Keratinocyte (primary cell): Measurements from ENCODE around the gene KCNJ12.

ENCODE experiments used
- EZH2 ChIP-seq: IDR thresholded peaks from one replicate; pipeline ENCODE4 v1.6.1; 2012; ENCODE audit warnings: inconsistent platforms, mild to moderate bottlenecking, low read length, moderate library complexity
- TF ChIP-seq, protein P1 (sequence below), 3 experiments: IDR thresholded peaks in 1 of 3; conservative IDR thresholded peaks in 1 of 3; optimal IDR thresholded peaks in 1 of 3; 2 replicates in 2 of 3; 3 replicates in 1 of 3; pipeline versions ENCODE3 to v1.5.1; 2011; ENCODE audit warnings: low read length in 3 of 3, mild to moderate bottlenecking in 3 of 3, moderate library complexity in 2 of 3, control low read depth in 1 of 3, inconsistent platforms in 1 of 3; ENCODE audit not compliant: insufficient read depth in 2 of 3; ENCODE audit errors: extremely low read depth in 1 of 3

DNA sequence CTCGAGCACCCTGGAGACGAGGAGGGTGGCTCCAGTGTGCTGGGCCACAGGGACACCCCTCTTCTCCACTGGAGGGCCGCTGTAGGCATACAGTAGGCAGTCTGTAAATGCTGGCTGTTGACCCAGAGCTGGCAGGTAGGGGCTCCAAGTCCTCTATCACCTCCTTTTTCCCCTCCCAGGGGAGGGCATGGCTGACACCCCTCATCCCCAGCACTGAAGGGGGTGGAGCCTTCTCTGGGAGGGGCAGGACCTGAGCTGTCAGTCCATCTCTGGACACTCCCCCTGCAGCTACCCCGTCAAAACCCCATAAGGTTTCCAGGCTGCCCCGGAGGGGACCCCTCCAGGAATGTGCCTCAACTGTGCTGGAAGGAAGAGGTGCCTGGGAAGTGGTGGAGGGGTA, 2.4 kb downstream of the KCNJ12 start:
- TF ChIP-seq, protein P1, sequence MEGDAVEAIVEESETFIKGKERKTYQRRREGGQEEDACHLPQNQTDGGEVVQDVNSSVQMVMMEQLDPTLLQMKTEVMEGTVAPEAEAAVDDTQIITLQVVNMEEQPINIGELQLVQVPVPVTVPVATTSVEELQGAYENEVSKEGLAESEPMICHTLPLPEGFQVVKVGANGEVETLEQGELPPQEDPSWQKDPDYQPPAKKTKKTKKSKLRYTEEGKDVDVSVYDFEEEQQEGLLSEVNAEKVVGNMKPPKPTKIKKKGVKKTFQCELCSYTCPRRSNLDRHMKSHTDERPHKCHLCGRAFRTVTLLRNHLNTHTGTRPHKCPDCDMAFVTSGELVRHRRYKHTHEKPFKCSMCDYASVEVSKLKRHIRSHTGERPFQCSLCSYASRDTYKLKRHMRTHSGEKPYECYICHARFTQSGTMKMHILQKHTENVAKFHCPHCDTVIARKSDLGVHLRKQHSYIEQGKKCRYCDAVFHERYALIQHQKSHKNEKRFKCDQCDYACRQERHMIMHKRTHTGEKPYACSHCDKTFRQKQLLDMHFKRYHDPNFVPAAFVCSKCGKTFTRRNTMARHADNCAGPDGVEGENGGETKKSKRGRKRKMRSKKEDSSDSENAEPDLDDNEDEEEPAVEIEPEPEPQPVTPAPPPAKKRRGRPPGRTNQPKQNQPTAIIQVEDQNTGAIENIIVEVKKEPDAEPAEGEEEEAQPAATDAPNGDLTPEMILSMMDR (optimal IDR thresholded peaks at IDR 0.05 in 1 of 3, IDR thresholded peaks at IDR 0.05 in 1 of 3, conservative IDR thresholded peaks at IDR 0.05 in 1 of 3; ENCODE audit: extremely low read depth in 1 of 3, insufficient read depth in 2 of 3, low read length in 3 of 3), result no peak
- TF ChIP-seq EZH2, result no peak
